Hindlimb muscle (tissue), 1 donor: Measurements from ENCODE around the gene YIF1A. TPM values are rescaled to one million over a fixed set of nuclear protein-coding genes. Genes with fewer than 3 reads are reported as not detected.

ENCODE experiments used
- DNase-seq: peaks from one replicate; pipeline ENCODE4 v3.0.0-alpha.2; 2013
- polyA plus RNA-seq: library from polyadenylated mRNA; unstranded; fragments of 120-200 nt; gene quantifications from one replicate; pipeline ENCODE4 v1.2.1, GENCODE V29; 2013; ENCODE audit not compliant: insufficient read length

The YIF1A gene, protein sequence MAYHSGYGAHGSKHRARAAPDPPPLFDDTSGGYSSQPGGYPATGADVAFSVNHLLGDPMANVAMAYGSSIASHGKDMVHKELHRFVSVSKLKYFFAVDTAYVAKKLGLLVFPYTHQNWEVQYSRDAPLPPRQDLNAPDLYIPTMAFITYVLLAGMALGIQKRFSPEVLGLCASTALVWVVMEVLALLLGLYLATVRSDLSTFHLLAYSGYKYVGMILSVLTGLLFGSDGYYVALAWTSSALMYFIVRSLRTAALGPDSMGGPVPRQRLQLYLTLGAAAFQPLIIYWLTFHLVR
- 42.6 TPM for polyA plus RNA-seq

DNA sequence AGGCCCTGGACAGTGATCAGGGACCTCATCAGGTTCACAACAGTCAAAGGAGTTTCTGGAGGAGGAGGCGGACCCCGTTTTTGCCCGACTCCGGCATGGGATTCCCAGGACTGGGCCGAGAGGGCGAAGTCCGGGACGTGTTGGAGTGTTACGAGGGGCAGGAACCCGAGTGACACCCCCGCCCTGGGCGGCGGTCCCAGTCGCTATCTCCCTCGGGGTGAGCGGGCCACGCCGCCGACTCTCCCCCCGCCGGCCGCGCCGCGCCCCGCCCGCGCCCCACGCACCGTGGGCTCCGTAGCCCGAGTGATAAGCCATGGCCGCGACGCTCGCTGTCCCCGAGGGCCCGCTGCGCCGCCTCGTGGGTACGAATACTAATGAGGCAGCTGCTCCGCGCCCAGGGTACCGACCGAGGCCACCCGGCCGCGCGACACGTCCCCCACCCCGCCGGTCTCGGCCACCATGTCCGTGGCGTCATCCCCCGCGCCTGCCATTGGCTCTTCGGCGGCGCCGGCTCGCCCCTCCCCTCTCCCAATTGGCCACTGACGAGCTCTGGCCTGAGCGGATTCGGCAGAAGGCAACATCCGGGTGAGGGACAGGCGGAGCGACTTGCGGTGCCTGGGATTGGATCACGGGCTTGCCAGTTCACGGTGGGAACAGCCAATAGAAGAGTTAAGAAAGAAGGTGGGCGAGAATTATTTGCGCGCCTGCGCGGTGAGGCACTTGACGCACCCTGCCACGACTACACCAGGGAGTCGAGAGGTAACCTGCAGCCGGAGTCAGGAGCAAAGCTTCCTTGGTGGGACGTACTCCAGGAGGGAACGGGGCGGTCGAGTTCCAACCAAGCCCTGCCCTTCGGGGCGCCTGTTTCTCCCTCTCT is at the start of gene YIF1A:
Gene YIF1A (minus strand): TSS at position 473 of the 877 bp plus-strand sequence. CDS start 158 bp downstream, at position 315.
- DNase-seq = peak; percentile 99

DNA sequence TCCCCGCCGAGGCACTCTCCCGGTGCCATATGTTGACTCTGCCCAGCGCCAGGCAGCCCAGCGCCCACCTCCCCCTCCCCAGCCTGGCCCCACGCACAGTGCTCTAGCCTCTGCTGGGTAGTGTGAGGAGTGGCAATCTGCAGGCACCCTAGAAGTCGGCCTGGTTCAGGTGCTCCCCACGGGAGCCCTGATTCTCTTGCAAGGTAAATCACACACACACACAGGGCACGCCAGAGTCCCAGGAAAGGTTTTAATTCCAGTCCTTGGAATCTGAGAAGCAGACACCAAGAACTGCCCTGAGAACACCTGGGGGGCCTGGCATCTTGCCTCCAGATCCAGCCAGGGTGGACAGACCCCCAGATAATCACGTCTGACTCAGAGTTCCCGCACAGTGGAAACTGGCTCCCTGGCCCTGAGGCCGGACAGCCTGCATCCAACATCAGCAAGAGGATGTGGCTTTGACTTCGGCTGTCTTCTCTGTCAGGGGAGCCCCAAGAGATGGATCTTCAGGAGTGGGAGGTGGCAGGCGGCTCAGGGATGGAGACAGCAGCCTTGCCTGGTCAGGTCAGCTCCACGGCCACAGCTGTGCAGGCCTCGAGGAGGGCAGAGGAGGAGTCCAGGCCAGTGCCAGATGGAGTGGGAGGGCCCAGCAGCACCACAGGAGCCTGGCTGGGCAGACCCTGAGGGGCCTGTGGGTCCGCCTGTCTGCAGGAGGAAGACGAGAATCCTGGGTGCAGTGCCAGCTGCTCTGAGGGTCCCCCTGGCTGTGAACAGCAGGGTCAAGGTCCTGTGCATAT is 48.4 kb upstream of the YIF1A start:
- no peak for DNase-seq

DNA sequence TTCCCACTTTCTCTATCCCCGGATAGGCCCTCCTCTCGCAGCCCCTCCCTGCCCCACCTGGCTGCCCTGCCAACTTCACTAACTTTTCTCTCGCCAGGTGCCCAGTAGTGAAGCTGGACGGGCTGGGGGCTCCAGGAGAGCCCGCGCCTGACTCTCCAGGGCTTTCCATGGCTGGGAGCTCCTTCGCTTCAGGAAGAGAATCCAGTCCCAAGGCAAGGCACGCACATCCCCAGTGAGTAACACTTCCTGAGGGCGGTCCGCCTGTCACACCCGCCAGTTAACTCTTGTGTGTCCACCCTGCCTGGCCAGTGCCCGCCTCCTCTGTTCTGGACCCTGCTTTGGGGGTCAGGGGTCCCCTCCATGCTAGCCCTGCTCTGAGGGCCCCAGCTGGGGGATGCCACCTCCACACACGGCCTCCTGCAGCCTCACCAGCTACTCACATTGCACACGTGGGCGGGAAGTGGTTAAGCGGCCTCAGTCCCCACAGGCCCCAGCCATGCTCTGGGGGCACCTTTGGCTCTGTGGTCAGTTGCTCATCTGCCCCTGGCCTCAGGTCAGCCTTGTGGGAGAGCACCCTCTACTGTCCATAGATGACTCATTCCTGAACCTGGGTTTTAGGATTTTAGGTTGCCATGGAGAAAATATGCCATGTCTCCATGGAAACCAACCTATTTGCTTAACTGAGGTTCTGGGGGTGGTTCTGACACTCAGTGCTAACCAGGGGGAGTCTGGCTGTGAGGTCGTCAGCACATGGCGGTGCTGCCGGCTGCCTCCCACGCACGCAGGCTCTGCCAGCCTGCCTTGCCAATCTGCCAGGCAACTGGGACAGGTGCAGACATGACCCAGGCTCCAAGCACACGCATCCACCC is 47.5 kb upstream of the YIF1A start, which contains the start of gene RIN1:
Gene RIN1 (minus strand): TSS at position 201 of the 869 bp plus-strand sequence. CDS start 32 bp downstream, at position 169.
- DNase-seq = no peak

DNA sequence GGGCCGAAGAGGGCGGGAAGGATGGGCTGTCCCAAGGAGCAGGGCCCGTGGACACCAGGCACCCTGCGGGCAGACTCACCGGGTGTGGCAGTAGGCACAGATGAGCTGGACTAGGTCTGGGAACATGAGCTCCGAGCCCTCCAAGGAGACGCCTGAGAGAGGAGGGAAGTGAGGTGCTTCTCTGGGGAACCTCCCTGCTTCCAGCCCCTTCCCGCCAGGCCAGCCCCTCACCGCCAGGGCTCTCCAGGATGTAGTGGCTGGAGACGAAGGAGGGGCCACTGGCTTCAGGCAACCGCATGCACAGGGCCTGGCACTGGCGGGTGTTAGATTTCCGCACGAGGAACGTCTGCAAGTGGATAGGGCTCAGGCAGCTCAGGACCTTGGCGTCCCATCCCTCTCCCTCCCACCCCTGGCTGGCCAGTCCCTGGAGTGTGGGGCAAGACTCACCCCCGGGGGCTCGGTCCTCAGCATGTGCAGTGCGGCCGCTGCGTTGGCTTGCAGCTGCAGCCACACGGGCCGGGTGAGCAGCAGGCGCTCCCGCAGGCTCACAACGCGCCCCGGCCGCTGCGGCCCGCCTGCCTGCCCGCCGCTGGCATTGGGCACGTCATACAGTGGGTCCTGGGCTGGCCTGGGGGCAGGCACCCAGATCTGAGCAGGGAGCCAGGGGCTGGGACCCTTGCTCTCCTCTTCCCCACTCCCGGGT is 46.7 kb upstream of the YIF1A start:
- no peak for DNase-seq

DNA sequence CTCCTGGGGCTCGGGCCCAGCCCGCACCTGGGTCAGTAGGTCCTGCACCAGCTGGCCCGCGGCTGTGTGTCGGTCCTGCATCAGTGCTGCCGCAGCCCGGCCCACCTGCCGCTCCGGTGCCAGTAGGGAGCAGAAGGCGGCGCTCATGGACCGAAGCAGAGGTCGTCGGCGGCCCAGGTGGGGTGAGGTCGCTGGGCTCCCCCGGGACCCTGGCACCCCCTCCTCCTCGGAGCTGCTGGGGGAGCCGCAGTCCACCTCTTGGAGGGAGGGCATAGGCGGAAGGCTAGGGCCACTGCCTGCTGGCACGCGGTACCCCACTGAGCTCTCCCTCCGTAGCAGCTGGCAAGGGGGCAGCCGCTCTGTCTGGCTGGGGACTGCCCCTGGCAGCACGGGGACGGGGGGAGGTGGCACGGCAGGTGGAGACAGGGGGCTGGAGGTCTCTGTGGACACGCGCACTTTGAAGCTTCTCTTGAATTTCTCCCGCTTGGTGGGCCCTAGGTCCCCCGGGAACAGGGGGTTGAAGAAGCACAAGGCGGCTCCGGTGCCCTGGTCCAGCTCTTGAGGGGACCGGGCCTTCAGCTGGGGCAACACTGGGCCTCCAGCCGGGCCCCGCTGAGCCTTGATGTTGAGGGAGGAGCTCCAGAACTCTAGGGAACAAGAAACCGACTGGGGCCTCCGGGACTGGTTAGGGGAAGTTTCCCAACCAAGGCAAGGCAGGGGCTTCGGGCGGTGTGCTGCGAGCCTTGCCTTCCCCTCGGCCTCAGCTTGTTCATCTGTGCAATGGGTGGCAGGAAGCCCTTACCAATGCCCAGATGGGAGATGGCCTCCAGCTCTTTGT is 45.9 kb upstream of the YIF1A start:
- DNase-seq = no peak

DNA sequence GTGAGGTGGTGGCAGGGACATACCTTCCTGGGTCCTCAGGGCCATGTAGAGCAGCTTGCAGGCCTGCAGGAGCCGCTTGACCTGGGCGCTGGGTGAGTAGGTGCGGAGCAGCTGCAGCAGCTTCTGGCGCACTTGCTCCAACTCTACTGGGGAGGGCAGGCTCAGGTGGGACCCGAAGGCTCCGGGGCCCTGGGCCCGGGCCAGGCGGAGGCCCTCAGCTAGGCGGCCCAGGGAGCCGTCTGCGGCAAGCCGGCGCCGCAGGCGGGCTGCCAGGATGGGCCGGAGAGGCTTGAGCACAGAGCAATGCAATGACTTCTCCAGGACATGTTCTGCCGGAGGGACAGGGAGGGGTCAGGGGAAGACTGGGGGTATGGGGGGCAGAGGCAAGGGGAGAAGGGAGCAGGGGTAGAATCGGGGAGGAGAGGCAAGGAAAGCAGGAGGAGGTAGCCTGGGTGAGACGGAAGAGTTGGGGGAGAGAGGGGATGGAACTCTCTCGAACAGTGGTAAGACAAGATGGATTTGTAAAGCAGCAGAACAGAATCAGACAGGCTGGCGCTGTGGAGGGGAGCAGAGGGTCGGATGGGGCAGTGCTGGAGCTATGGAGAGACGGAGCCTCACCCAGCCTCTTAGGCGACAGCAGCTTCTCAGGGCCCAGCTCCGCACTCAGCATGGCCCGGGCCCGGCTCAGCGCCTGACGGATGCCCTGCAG is 45.1 kb upstream of the YIF1A start:
- DNase-seq = no peak

DNA sequence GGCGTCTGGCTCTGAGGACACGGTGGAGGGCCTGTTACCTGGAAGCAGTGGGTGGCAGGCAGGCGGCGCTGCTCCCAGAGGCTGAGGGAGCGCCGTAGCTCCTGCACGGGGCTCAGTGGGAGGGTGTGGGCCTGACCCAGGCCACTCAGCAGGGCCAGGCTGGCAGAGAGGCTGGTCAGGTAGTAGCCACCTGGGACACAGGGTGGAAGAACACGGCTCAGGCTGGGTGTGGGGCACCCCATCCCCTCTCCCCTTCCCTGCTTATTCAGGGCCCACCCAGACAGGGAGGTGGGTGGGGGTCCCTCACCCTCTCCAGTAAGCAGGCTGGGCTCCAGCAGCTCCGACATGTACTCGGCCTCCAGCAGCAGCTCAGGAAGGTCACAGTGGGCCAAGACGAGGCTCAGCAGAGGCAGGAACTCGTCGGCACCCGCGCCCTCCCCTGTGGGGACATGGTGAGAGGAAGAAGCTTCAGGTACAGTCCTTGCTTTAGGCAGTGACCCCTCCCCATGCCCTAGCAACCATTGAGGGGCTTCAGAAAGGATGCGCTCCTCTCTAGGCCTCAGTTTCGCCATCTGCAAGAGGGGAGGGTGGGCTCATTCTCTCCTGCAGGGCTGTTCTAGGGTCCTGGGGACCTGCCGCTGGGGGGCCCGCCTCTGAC is 44.4 kb upstream of the YIF1A start:
- DNase-seq = no peak

DNA sequence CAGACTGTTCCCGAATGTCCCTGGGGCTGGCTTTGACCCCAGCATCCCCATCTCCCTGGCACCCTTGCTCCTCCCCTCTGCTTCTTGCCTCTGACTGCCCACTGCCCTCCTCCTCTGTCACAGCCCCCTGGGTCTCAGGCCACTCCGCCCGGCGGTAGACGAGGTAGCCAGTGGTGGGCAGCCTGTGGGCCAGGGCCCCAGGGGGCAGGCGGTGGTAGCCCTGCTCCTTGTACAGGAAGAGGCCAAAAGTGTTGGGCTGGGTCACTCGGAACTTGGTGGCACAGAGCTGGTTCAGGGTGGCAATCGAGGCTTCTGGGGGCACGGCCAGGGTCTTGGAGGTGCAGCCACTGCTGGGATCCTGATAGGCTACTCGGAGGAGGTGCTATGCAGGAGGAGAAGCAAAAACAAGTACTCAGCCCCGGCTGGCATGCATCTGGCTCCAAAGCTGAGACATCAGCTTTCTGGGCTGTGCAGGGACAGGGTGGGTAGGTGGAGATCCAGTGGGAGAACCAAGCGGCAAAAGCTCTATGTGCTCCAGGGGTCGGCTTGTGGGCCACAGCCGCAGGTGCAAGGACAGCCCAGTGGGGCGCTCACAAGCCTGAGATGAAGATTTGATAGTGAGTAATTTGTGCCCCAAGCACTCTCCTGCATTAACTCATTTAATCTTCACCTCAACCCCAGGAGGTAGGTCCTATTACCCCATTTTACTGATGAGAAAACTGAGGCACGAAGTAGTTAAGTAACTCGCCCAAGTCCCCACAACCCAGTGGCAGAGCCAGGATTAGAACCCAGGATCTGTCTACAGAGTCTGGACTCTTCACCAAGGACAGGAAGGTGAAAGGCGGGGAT is 43.7 kb upstream of the YIF1A start:
- DNase-seq = no peak

DNA sequence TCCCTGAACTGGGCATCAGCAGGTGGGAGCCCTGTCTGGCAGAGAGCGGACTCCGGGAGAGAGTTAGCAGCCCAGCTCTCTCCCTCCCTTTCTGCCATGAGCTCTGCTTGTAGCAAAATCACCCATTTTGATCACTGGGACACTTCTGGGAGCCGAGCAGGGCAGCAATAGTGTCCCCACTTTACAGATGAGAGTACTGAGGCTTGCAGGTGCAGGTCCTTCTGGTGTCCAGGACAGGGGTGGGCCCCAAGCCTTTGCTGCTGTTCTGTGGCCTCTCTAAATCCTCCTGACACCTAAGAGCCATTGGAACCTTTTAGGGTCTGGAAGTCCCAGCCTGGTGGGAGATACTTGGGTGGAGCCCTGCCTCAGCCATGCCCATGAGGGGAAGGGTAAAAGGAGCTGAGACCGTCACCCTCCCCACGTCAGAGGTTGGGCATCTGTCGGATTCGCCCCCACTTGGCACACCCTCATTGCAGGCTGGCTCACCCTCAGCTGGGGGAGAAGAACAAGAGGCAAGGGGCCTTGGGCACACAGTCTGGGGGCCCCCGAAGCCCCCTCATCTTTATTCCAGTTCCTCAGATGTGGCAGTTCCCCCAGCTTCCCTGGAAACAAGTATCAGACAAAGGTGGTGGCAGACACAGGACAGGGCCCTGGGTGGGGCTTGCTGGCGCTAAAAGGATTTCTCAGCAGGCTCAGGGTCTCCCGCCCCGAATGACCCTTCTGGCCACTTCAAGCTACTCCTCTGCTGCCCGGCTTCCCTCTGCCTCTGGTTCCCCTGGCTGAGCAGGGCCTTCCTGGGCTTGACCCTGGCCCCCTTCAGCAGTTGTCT is 42.8 kb upstream of the YIF1A start:
- no peak for DNase-seq

DNA sequence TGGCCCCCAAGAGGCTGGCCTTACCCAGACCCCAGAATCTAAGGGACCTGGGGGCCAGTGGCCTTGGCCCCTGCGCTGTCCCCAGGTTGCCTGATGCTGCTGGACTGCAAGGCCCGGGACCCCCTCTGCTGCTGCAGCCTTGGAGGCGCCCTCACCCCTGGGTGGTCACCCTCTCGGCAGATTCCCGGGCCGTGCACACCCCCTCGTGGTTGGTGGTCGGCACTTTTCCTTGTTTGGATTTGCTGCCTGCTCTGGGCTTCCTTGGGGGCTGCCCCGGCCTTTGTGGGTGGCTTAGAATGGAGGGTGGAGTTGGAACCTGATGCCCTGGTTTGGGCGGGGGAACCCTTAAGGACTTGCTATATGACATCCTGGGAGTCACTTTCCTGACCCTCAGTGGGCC is 42.0 kb upstream of the YIF1A start:
- no peak for DNase-seq

DNA sequence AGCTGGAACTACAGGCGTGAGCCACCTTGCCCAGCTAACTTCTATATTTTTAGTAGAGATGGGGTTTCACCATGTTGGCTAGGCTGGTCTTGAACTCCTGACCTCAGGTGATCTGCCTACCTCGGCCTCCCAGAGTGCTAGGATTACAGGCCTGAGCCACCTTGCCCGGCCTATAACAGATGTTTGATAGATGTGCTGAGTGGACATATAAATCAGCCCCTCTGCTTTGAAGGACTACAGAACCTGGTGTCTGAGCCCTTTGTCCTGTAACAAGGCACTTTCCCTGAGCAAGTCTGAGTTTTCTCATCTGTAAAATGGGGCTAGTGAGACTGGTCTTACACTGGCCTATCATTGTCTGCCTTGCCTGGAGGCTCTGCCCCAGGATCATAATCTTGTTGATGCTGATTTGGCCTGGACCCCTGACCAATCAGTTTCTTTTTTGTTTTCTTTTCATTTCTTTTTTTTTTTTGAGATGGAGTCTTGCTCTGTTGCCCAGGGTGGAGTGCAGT is 40.3 kb upstream of the YIF1A start:
- DNase-seq = no peak

DNA sequence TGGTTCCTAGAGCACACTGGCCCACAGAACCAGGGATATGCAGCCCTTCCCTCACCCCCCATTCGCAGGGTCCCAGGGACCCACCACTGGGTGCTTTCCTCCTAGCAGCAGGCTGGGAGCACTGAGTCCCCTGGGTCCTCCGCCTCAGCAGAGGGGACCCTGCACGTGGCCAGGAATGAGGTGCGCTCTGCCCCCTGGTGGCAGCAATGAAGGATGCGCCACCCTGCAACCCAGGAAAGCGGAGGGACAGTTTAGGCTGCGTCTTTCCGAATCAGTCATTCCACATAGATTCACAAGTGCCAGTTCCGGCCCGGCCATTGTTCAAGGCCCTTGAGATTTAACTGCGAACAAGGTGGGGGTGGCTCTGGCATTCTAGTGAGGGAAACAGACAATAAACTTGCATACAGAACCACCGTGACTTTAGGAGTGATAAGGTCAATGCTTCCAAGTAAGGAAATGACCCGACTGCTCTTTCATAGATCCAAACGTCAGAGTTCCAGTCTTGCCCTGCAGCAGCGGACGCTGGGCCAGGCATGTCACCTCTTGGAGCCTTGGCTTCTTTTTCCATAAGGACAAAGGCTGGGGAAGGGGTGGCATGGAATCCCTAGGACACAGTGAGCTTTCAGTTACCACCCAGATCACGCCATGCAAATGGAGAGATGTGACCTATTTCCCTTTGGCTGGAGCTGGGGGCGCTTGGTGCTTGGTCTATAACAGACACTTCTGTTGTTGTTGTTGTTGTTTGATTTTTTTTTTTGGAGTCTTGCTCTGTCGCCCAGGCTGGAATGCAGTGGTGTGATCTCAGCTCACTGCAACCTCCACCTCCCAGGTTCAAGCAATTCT is 39.6 kb upstream of the YIF1A start:
- peak; percentile 82 for DNase-seq

DNA sequence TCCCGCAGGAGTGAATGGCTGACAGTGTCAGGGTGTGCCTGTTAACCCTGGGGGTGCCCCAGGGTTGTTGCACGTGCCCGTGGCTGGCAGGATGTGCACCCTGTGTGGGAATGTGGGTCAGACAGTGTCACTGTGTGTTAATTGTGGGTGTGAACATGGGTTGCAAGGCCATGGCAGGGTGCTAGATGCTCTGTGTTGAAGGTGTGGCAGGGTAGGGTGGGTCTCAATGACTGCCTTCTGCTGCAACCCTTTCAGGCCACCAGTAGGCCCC is 39.0 kb upstream of the YIF1A start:
- DNase-seq = no peak

DNA sequence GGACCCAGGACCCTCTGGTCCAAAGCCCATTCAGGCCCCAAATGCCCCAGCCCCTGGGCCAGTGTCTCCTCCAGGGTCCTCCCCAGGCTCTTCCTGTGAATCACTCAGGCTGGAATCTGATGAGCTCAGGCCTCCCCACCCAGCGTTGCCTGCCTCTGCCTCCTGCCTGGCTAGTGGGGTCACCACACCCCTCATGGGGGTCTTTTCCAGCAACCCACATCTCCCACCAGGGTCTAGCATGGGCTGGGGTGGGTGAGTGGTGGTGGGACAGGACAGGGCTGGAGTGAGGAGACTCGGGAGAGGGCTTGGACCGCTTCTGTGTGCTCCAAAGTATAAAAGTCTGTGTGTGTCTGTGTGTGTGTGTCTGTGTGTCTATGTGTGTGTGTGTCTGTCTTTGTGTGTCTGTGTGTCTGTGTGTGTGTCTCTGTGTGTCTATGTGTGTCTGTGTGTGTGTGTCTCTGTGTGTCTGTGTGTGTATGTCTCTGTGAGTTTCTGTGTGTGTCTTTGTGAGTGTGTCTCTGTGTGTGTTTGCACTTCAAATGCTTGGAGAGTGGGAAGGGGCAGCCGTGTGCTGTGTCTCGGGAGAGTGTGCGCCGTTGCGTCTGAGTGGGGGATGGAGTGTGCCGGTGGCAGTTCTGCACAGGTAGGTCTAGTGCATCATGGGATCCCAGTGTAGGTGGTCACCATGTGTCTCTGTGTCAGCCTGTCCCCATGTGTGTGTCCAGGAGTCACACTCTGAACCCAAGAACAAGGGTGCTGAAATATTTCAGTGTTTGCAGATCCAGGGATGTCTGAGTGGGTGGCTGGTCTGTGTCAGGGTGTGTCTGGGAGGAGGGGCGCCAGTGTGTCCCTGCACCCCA is 38.5 kb upstream of the YIF1A start:
- DNase-seq = no peak
